Astrocyte of the spinal cord (primary cell): ENCODE results near the gene INSRR.
A peak's percentile ranks its signal among the peaks of the same experiment; 100 is the strongest.

Experiments
- DNase-seq: peaks from one replicate; pipeline ENCODE4 v3.0.0; 2011; ENCODE audit warnings: low read depth, low spot score
- H3K4me3 ChIP-seq: 2 replicates; pipeline ENCODE4 v1.5.1; 2011; ENCODE audit warnings: low read depth, mild to moderate bottlenecking, low read length, moderate library complexity
- in situ Hi-C: cut with HindIII; loops from 2 replicates; pipeline ENCODE4 v1.10.0; 2017; ENCODE audit warnings: low sequenced_read_pairs
- TF ChIP-seq, protein P1 (sequence below): IDR thresholded peaks from 2 replicates; pipeline ENCODE4 v1.5.1; 2012; ENCODE audit warnings: low read depth, mild to moderate bottlenecking, low read length, inconsistent platforms

INSRR gene

DNA sequence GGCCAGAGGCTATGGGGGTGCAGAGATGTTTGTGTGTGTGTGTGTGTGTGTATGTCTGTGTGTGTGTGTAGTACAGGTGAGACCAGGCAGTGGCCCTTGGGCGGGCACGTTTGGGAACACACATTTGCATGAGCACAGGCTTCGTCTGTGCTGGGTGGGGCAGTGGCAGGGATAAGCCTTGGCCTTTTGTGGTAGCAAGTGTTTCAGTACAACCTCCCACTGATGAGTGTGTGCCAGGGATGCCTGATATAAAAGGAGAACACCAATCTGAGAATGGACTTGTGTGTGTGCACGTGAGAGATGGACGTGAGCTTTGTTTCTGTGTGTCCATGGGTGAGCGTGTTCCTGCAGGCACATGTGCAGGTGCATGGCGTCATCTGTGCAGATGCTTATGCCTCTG lies 4.7 kb upstream of the INSRR start:
- TF ChIP-seq, protein P1, sequence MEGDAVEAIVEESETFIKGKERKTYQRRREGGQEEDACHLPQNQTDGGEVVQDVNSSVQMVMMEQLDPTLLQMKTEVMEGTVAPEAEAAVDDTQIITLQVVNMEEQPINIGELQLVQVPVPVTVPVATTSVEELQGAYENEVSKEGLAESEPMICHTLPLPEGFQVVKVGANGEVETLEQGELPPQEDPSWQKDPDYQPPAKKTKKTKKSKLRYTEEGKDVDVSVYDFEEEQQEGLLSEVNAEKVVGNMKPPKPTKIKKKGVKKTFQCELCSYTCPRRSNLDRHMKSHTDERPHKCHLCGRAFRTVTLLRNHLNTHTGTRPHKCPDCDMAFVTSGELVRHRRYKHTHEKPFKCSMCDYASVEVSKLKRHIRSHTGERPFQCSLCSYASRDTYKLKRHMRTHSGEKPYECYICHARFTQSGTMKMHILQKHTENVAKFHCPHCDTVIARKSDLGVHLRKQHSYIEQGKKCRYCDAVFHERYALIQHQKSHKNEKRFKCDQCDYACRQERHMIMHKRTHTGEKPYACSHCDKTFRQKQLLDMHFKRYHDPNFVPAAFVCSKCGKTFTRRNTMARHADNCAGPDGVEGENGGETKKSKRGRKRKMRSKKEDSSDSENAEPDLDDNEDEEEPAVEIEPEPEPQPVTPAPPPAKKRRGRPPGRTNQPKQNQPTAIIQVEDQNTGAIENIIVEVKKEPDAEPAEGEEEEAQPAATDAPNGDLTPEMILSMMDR = no peak
- DNase-seq = no peak
- no peak overlapping the region for H3K4me3 ChIP-seq
- in situ Hi-C loops = no loop called here

- in situ Hi-C loops = no loop called here
- no peak for DNase-seq
- TF ChIP-seq, protein P1 = no peak
- H3K4me3 ChIP-seq = no peak overlapping the region
Observed at GRCh38 chr1:156862997-156863599, 4.2 kb upstream of the INSRR start.

DNA sequence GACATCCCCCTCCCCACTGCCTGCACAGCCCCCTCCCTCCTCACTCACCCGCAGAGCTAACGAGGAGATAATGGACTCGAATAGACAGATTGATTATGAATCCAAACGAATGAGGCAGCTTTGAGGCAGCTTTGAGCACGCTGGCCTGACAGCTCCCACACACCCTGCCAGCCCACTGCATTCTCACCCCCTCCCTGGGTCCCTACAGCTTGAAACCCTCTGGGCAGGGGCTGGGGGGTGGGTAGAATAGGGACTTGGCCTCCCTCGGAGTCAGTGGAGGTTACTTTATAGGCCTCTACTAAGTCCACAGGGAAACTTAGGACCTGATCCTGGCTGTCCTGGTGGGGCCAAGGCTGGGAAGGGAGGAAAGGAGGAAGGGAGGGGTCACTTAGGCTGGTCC lies 3.7 kb upstream of the INSRR start:
- TF ChIP-seq, protein P1 = no peak
- in situ Hi-C loops = no loop called here
- no peak overlapping the region for H3K4me3 ChIP-seq
- DNase-seq = no peak

DNA sequence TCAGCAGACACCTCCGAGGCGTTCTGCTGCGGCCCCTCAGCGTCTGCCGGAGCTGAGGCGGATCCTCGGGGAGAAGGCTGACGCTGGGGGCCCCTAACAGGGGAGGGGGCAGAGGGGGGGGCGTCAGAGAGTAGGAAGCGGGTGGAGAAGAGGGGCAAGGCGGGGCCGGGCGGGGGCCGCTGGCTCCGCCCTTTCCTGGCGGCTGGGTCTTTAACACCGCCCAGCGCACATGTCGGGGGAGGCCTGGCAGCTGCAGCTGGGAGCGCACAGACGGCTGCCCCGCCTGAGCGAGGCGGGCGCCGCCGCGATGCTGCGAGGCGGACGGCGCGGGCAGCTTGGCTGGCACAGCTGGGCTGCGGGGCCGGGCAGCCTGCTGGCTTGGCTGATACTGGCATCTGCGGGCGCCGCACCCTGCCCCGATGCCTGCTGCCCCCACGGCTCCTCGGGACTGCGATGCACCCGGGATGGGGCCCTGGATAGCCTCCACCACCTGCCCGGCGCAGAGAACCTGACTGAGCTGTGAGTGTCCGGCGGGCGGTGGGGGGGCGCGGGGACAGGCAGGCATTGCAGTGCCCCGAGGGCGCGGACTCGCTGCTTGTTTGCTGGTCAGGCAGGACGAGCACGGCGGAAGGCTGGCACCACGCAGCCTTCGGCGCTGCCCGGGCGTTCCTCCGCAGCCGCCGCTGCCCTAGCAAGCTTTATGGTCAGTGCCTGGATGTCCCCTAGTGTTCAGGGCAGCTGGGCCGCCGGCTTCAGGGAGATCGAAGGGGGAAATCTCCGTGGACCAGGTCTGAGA lies 1.9 kb upstream of the INSRR start, which contains the start of gene NTRK1:
Gene NTRK1 (plus strand): TSS at position 238 of the 796 bp plus-strand sequence. CDS start 70 bp downstream, at position 308.
- peak within 1 kb of the TSS; percentile 23 for H3K4me3 ChIP-seq
- in situ Hi-C loops = no loop called here
- no peak for DNase-seq
- TF ChIP-seq, protein P1 = no peak

GRCh38 chr1:156860113-156860627 lies 1.3 kb upstream of the INSRR start:
- peak; percentile 44 for DNase-seq

GRCh38 chr1:156859523-156860112 lies 701 bp upstream of the INSRR start:
- peak; percentile 19 for DNase-seq
- in situ Hi-C loops = no loop called here
- H3K4me3 ChIP-seq = peak overlapping the region; percentile 23

More at GRCh38 chr1:156860113-156860627, 1.3 kb upstream of the INSRR start:
- peak overlapping the region; percentile 23 for H3K4me3 ChIP-seq
- in situ Hi-C loops = no loop called here
- TF ChIP-seq, protein P1 = peak; percentile 86

More at GRCh38 chr1:156859523-156860112, 701 bp upstream of the INSRR start:
- TF ChIP-seq, protein P1 = no peak
